COLO668 (cell line): ENCODE results near the gene CCT7.
"Not testable (repeated sequence)": the region's sequence is repeated elsewhere in the genome, so short reads cannot be mapped to it uniquely, and the experiment has no call there.

Experiments used
- DNase-seq: peaks from one replicate; lab custom pipeline; 2025; ENCODE audit not compliant: unreplicated experiment; lab: John Stamatoyannopoulos, UW

Gene CCT7

GRCh38 chr2:73233932-73234832, at the start of gene CCT7:
Gene CCT7, plus strand, starts transcription at chr2:73234308. Its CDS starts 71 bp downstream, at chr2:73234379.
- DNase-seq: peak; percentile 89

- no peak for DNase-seq
Observed at GRCh38 chr2:73185965-73186364, 48.1 kb upstream of the CCT7 start.

GRCh38 chr2:73187549-73187948, 46.6 kb upstream of the CCT7 start:
- no peak for DNase-seq

- no peak for DNase-seq
Observed at GRCh38 chr2:73197579-73197978, 36.5 kb upstream of the CCT7 start.

- DNase-seq: not testable (repeated sequence)
Observed at GRCh38 chr2:73200281-73200680, 33.8 kb upstream of the CCT7 start.

GRCh38 chr2:73202156-73203054, 31.7 kb upstream of the CCT7 start, which contains the start of gene NOTO:
Gene NOTO, plus strand, starts transcription at chr2:73202574. Its CDS starts 93 bp downstream, at chr2:73202667.
- peak; percentile 33 for DNase-seq

GRCh38 chr2:73203055-73203681, 30.9 kb upstream of the CCT7 start:
- no peak for DNase-seq

GRCh38 chr2:73205611-73206010, 28.5 kb upstream of the CCT7 start:
- no peak for DNase-seq

- no peak for DNase-seq
Observed at GRCh38 chr2:73208258-73208657, 25.9 kb upstream of the CCT7 start.

GRCh38 chr2:73210019-73210418, 24.1 kb upstream of the CCT7 start:
- no peak for DNase-seq

- DNase-seq: no peak
Observed at GRCh38 chr2:73210696-73211095, 23.4 kb upstream of the CCT7 start.

- DNase-seq: no peak
Observed at GRCh38 chr2:73212098-73212447, 22.0 kb upstream of the CCT7 start.

- DNase-seq: peak; percentile 68
Observed at GRCh38 chr2:73212448-73213176, 21.5 kb upstream of the CCT7 start.

GRCh38 chr2:73214120-73215035, 19.7 kb upstream of the CCT7 start, which contains the start of gene SMYD5:
Gene SMYD5, plus strand, starts transcription at chr2:73214245. Its CDS starts 22 bp downstream, at chr2:73214267.
- peak; percentile 85 for DNase-seq

GRCh38 chr2:73215254-73215653, 18.9 kb upstream of the CCT7 start:
- DNase-seq: no peak

- DNase-seq: no peak
Observed at GRCh38 chr2:73217160-73217559, 16.9 kb upstream of the CCT7 start.

GRCh38 chr2:73217826-73218225, 16.3 kb upstream of the CCT7 start:
- DNase-seq: no peak

- no peak for DNase-seq
Observed at GRCh38 chr2:73218298-73218697, 15.8 kb upstream of the CCT7 start.

GRCh38 chr2:73223821-73224220, 10.3 kb upstream of the CCT7 start:
- DNase-seq: no peak
